ENCODE measurements around the gene PAOX. TPM values are rescaled to one million over a fixed set of nuclear protein-coding genes. Genes with fewer than 3 reads are reported as not detected.
"Not testable (repeated sequence)": the region's sequence is repeated elsewhere in the genome, so short reads cannot be mapped to it uniquely, and the experiment has no call there.

Gene PAOX
- total and polyA plus RNA-seq, 5 donors from 2014 or later: 6.7 to 14.3 (median 10.2) TPM

GRCh38 chr10:133385214-133385613, 6.2 kb downstream of the PAOX start:
- no peak for ATAC-seq (ENCODE audit: low read depth in 2 of 2)
- Mint-ChIP-seq H3K36me3 (peaks cover 5% of the 10 kb centered on the region), H3K9me3 (peaks cover 0 to 2% (median 0%) of the 10 kb centered on the region in 7 donors), H3K4me3 (peak overlapping the region in 1 of 4 donors; percentile 69), H3K27me3 (peaks cover 6% of the 10 kb centered on the region), H3K4me1 (peaks cover 11 to 37% (median 19%) of the 10 kb centered on the region in 4 donors), H3K27ac (no peak overlapping the region)
- peaks cover 17% of the 10 kb centered on the region for H3K4me1 ChIP-seq (ENCODE audit: control insufficient read depth, insufficient read depth, low read length, poor library complexity, severe bottlenecking)
- H3K27me3 ChIP-seq (ENCODE audit: control insufficient read depth, insufficient read depth, low read length): no peaks in the 10 kb centered on the region
- DNase-seq: no peak
- no peaks in the 10 kb centered on the region for H3K36me3 ChIP-seq (ENCODE audit: control insufficient read depth, insufficient read depth, low read length)
- no peak overlapping the region for H3K4me3 ChIP-seq (ENCODE audit: low read depth, low read length)
- H3K27ac ChIP-seq (ENCODE audit: insufficient read depth, low read length, poor library complexity, severe bottlenecking): no peak overlapping the region
- H3K9me3 ChIP-seq (ENCODE audit: control insufficient read depth in 2 of 2, low read length in 2 of 2): no peaks in the 10 kb centered on the region

- not testable (repeated sequence) for H3K4me3 ChIP-seq (ENCODE audit: low read depth, low read length); H3K27me3 ChIP-seq (ENCODE audit: control insufficient read depth, insufficient read depth, low read length); H3K27me3 Mint-ChIP-seq; H3K36me3 ChIP-seq (ENCODE audit: control insufficient read depth, insufficient read depth, low read length); H3K9me3 Mint-ChIP-seq; H3K9me3 ChIP-seq (ENCODE audit: control insufficient read depth in 2 of 2, low read length in 2 of 2); H3K4me3 Mint-ChIP-seq; ATAC-seq (ENCODE audit: low read depth in 2 of 2); DNase-seq; H3K27ac ChIP-seq (ENCODE audit: insufficient read depth, low read length, poor library complexity, severe bottlenecking); H3K27ac Mint-ChIP-seq; H3K36me3 Mint-ChIP-seq
- H3K4me1 ChIP-seq (ENCODE audit: control insufficient read depth, insufficient read depth, low read length, poor library complexity, severe bottlenecking): peaks cover 34% of the 10 kb centered on the region
- H3K4me1 Mint-ChIP-seq: peaks cover 13 to 40% (median 21%) of the 10 kb centered on the region in 4 donors
Measured at GRCh38 chr10:133386951-133387350, 7.9 kb downstream of the PAOX start.

- Histone ChIP-seq H3K9me3 (ENCODE audit: control insufficient read depth in 2 of 2, low read length in 2 of 2) (no peaks in the 10 kb centered on the region), H3K4me1 (ENCODE audit: control insufficient read depth, insufficient read depth, low read length, poor library complexity, severe bottlenecking) (peaks cover 44% of the 10 kb centered on the region), H3K36me3 (ENCODE audit: control insufficient read depth, insufficient read depth, low read length) (no peaks in the 10 kb centered on the region), H3K27ac (ENCODE audit: insufficient read depth, low read length, poor library complexity, severe bottlenecking) (peak overlapping the region; percentile 82), H3K4me3 (ENCODE audit: low read depth, low read length) (peak overlapping the region; percentile 85), H3K27me3 (ENCODE audit: control insufficient read depth, insufficient read depth, low read length) (no peaks in the 10 kb centered on the region)
- ATAC-seq (ENCODE audit: low read depth in 2 of 2): no peak
- DNase-seq: no peak
- peaks cover 5% of the 10 kb centered on the region for H3K36me3 Mint-ChIP-seq
- H3K9me3 Mint-ChIP-seq: no peaks in the 10 kb centered on the region
- peak overlapping the region; percentile 90 to 94 (median 92) for H3K4me3 Mint-ChIP-seq
- H3K27me3 Mint-ChIP-seq: no peaks in the 10 kb centered on the region
- H3K4me1 Mint-ChIP-seq: peaks cover 13 to 45% (median 19%) of the 10 kb centered on the region in 4 donors
- H3K27ac Mint-ChIP-seq: peak overlapping the region; percentile 92 to 98 (median 95)
Measured at GRCh38 chr10:133388236-133388972, 9.3 kb downstream of the PAOX start.

DNA sequence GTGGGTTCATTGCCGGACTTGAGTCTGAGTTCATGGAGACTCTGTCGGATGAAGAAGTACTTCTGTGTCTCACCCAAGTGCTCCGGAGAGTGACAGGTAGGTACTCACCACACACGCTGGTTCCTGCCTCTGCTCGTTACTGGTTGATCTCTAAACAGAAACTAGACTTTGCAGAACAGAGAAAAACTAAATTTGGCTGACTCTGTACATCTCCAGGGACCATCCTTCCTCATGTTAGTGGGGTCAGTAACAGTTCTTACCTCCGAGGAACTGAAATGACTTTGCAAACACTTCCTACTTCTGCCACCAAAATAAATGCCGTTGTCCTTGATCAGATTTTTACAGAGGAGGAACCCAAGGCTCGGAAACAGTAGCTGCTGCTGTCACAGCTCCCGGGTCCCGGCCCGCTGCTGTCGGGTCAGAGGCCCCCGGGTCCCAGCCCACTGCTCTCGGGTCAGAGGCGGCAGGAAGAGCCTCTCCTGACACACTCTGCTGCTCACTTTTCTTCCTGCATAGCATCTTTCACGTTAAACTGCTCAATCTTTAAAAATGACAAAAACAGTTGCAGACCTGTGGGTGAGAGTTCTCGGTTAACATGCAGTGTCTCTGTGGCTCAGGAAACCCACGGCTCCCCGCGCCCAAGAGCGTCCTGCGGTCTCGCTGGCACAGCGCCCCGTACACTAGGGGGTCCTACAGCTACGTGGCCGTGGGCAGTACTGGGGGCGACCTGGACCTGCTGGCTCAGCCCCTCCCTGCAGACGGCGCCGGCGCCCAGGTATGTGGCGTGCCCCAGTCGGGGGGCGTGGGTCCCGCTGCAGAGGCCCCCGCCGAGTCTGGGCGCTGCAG, 10.1 kb downstream of the PAOX start:
- H3K4me3 Mint-ChIP-seq: peak overlapping the region; percentile 90 to 94 (median 92)
- Histone ChIP-seq H3K4me3 (ENCODE audit: low read depth, low read length) (peak overlapping the region; percentile 85), H3K4me1 (ENCODE audit: control insufficient read depth, insufficient read depth, low read length, poor library complexity, severe bottlenecking) (peaks cover 48% of the 10 kb centered on the region), H3K27ac (ENCODE audit: insufficient read depth, low read length, poor library complexity, severe bottlenecking) (peak overlapping the region; percentile 82), H3K36me3 (ENCODE audit: control insufficient read depth, insufficient read depth, low read length) (no peaks in the 10 kb centered on the region), H3K9me3 (ENCODE audit: control insufficient read depth in 2 of 2, low read length in 2 of 2) (no peaks in the 10 kb centered on the region), H3K27me3 (ENCODE audit: control insufficient read depth, insufficient read depth, low read length) (no peaks in the 10 kb centered on the region)
- peak in 2 of 3 donors; percentile 51 to 87 for DNase-seq
- peaks cover 15 to 48% (median 19%) of the 10 kb centered on the region in 4 donors for H3K4me1 Mint-ChIP-seq
- ATAC-seq (ENCODE audit: low read depth in 2 of 2): peak; percentile 57 to 64
- H3K9me3 Mint-ChIP-seq: no peaks in the 10 kb centered on the region
- peaks cover 4% of the 10 kb centered on the region for H3K36me3 Mint-ChIP-seq
- H3K27me3 Mint-ChIP-seq: no peaks in the 10 kb centered on the region
- H3K27ac Mint-ChIP-seq: peak overlapping the region; percentile 92 to 98 (median 95)

DNA sequence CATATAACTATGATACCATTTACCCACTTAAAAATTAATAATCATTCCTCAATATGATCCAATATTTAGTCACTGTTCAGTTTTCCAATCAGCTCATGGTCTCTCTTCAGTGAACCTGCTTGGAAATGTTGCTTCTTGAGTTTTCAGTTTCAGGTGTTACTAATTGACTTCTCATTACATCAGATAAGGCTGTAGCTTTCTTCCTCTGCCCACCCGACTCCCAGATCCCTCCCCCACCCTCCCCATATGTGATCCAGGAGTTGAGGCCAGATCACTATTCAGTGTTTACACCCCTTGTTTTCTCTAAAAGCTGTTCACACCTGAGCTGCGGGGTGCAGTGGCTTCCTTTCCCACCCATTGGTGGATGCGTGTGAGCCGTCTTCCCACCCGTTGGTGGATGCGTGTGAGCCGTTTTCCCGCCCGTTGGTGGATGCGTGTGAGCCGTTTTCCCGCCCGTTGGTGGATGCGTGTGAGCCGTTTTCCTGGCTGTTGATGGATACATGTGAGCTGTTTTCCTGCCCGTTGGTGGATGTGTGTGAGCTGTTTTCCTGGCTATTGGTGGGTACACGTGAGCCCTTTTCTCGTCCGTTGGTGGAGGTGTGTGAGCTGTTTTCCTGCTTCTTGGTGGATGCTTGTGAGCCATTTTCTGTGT, 11.7 kb downstream of the PAOX start:
- Mint-ChIP-seq H3K36me3 (no peaks in the 10 kb centered on the region), H3K4me3 (peak overlapping the region; percentile 68 to 92 (median 90)), H3K27ac (peak overlapping the region; percentile 92 to 100 (median 95)), H3K9me3 (no peaks in the 10 kb centered on the region), H3K27me3 (no peaks in the 10 kb centered on the region), H3K4me1 (peaks cover 19 to 61% (median 23%) of the 10 kb centered on the region in 4 donors)
- no peaks in the 10 kb centered on the region for H3K9me3 ChIP-seq (ENCODE audit: control insufficient read depth in 2 of 2, low read length in 2 of 2)
- H3K27ac ChIP-seq (ENCODE audit: insufficient read depth, low read length, poor library complexity, severe bottlenecking): peak overlapping the region; percentile 82
- H3K4me3 ChIP-seq (ENCODE audit: low read depth, low read length): peak overlapping the region; percentile 81
- H3K27me3 ChIP-seq (ENCODE audit: control insufficient read depth, insufficient read depth, low read length): no peaks in the 10 kb centered on the region
- H3K36me3 ChIP-seq (ENCODE audit: control insufficient read depth, insufficient read depth, low read length): no peaks in the 10 kb centered on the region
- peaks cover 62% of the 10 kb centered on the region for H3K4me1 ChIP-seq (ENCODE audit: control insufficient read depth, insufficient read depth, low read length, poor library complexity, severe bottlenecking)
- ATAC-seq (ENCODE audit: low read depth in 2 of 2) (no peak), DNase-seq (no peak)

GRCh38 chr10:133391249-133391635, 12.2 kb downstream of the PAOX start:
- no peaks in the 10 kb centered on the region for H3K27me3 Mint-ChIP-seq
- H3K9me3 Mint-ChIP-seq: no peaks in the 10 kb centered on the region
- peak overlapping the region; percentile 75 to 97 (median 92) for H3K27ac Mint-ChIP-seq

GRCh38 chr10:133391761-133392518, 12.9 kb downstream of the PAOX start:
- Histone ChIP-seq H3K4me3 (ENCODE audit: low read depth, low read length) (no peak overlapping the region), H3K9me3 (ENCODE audit: control insufficient read depth in 2 of 2, low read length in 2 of 2) (no peaks in the 10 kb centered on the region), H3K27me3 (ENCODE audit: control insufficient read depth, insufficient read depth, low read length) (no peaks in the 10 kb centered on the region), H3K4me1 (ENCODE audit: control insufficient read depth, insufficient read depth, low read length, poor library complexity, severe bottlenecking) (peaks cover 66% of the 10 kb centered on the region), H3K36me3 (ENCODE audit: control insufficient read depth, insufficient read depth, low read length) (peaks cover 8% of the 10 kb centered on the region), H3K27ac (ENCODE audit: insufficient read depth, low read length, poor library complexity, severe bottlenecking) (peak overlapping the region; percentile 82)
- no peak for DNase-seq
- no peak for ATAC-seq (ENCODE audit: low read depth in 2 of 2)
- Mint-ChIP-seq H3K27ac (peak overlapping the region in 2 of 3 donors; percentile 75 to 97), H3K4me3 (peak overlapping the region in 3 of 4 donors; percentile 62 to 90 (median 87)), H3K36me3 (no peaks in the 10 kb centered on the region), H3K9me3 (no peaks in the 10 kb centered on the region), H3K4me1 (peaks cover 19 to 63% (median 27%) of the 10 kb centered on the region in 4 donors), H3K27me3 (no peaks in the 10 kb centered on the region)

More at GRCh38 chr10:133391249-133391635, 12.2 kb downstream of the PAOX start:
- Histone ChIP-seq H3K36me3 (ENCODE audit: control insufficient read depth, insufficient read depth, low read length) (peaks cover 3% of the 10 kb centered on the region), H3K27me3 (ENCODE audit: control insufficient read depth, insufficient read depth, low read length) (no peaks in the 10 kb centered on the region), H3K27ac (ENCODE audit: insufficient read depth, low read length, poor library complexity, severe bottlenecking) (peak overlapping the region; percentile 82), H3K9me3 (ENCODE audit: control insufficient read depth in 2 of 2, low read length in 2 of 2) (no peaks in the 10 kb centered on the region), H3K4me1 (ENCODE audit: control insufficient read depth, insufficient read depth, low read length, poor library complexity, severe bottlenecking) (peaks cover 66% of the 10 kb centered on the region), H3K4me3 (ENCODE audit: low read depth, low read length) (no peak overlapping the region)
- Mint-ChIP-seq H3K4me3 (peak overlapping the region; percentile 62 to 90 (median 78)), H3K36me3 (no peaks in the 10 kb centered on the region), H3K4me1 (peaks cover 22 to 62% (median 24%) of the 10 kb centered on the region in 4 donors)
- DNase-seq (no peak), ATAC-seq (ENCODE audit: low read depth in 2 of 2) (no peak)

Data from CD4-positive, CD25-positive, alpha-beta regulatory T cell (primary cell).